ENCODE results near the gene SGPL1.
A peak's percentile ranks its signal among the peaks of the same experiment; 100 is the strongest.

The SGPL1 gene

DNA sequence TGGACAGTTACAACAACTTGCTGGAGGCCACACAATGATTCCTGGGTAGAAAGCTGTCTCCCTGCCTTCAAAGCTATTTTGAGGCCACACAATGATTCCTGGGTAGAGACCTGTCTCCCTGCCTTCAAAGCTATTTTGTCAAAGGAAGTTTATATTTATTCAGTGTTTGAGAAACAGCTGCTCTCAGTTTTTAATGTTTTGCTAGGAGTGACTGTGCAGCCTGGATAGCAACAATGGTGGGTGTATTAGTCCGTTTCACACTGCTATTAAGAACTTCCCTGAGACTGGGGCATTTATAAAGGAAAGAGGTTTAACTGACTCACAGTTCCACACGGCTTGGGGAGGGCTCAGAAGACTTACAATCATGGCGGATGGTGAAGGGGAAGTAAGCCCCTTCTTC, 3.9 kb upstream of the SGPL1 start:
- no peak for DNase-seq

DNA sequence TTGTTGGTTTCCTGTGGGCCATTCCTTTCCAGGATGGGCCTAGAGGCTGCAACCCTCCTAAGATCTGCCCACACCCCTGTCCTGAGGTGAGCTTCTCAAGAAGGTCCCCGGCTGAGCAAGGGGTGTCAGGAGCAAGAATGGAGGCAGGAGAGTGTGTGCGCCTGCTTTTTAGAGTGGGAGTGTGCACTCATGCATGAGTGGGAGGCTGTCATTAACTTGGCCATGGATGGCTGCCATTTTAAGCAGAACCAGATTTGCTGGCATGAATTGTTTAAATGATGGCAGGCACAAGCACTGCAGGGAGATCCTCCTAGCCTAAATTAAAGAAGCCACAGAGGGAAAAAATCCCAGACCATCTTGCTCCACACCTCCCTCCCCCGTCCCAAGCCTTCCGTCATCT, 2.9 kb upstream of the SGPL1 start:
- DNase-seq: no peak

DNA sequence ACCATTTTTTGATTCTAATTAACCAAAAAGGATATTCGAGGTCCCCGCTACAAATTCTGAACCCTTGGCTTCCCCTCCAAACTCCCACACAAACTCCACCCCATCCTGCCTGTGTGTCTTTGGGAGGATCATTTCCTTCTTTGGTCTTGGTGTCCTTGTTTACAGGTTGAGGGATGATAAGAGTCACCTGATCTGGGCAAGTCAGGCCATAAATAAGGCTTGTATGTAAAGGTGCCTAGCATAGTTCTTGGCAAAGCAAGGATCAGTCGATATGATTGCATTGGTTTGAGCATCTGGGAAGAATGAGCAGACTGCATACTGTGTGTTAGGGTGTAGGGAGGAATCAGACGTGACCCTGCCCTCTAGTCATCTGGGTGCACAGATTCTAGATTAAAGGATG, 1.6 kb upstream of the SGPL1 start:
- DNase-seq: no peak

DNA sequence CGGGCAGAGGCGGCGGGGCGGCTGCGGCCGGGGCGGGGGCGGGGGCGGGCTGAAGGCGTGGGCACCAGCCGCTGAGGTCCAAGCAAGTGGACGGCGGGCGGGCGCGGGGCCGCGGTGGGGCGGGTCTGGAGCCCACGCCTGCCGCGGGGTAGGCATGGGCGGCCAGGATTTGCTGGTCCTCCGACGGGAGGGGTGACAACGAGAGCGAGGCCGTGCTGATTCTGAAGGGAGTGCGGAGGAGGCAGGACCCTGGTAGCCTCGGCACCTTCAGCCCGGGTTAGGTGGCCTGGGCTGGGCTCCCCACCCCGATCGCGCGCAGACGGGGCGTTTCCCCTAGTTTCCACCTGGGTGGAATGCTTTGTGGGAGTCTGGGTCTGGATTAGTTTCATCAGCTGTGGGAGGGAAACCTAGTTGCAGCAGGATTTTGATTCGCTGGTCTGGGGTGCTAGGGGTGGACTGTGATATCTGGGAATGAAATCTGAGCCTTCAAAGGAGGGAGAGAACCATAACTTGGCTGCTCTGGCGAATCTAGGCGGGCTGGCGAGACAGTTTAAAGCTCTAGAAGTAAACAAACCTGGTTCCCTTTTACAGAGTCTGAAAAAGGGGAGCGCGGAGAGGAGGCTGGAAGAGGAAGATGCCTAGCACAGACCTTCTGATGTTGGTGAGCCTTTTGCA, 609 bp downstream of the SGPL1 start:
- DNase-seq: no peak

DNA sequence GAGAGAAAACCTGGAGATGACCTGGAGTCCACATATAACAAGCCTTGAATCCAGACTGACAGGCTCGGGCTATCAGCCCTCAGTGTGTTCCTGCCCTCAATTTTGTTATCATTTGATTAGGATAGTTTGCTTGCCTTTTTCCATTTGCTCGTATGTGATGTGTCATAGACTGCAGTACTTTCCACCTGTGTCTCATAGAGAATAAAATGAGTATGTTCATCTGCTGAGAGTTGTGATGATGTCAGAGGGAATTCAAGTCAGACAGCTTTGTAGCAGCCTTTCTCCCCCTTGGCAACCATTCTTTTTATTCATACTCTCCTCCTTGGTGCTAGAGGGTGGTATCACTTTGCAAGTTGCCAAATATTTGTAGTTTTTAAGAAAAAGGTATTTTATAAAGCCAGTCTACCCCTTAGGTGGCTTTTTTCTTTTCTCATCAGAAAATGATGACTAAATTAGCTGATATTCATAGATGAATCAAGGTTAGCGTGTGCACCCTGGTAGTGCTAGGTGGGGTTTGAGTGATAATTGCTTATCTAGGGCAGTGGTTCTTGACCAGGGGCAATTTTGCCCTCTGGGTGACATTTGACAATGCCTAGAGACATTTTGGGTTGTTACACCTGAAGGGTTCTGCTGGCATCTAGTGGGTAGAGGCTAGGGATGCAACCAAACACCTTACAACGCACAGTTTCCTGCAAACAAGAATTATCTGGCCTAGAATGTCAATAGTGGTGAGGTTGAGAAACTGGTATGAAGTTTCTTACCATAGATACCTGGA, 5.4 kb downstream of the SGPL1 start:
- DNase-seq: no peak

DNA sequence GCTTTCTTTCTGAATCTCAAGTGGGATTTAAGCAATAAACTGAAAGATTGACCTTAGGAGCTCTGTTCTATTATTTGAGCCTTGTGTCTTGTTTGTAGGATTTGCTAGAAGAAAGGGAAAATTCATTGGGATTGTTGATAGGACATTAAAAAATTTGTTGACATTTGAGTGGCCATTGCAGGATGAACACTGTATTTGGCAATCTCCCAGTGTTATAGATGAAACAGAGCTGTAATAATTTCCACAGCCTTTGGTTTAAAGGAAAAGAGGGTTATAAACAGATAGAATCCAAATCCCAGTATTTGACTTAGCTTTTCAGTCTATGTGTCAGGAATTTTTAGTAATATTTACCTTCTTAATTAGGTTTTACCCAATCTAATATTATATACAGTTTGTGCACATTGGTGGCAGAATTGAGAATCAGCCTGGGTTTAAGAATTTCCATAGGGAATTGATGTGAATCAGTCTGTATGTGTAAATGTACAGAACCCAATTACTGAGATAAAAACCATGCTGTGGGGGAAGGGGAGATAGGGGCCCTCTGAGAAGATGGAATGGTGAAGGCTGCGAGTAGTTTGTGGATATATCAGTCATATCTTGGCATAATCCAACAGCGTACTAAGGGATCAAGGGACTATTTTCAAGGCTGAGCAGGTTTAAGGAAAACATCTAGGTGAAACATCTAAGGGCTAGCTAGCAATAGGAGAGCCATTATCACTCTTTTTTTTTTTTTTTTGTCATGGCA, 6.5 kb downstream of the SGPL1 start:
- no peak for DNase-seq

DNA sequence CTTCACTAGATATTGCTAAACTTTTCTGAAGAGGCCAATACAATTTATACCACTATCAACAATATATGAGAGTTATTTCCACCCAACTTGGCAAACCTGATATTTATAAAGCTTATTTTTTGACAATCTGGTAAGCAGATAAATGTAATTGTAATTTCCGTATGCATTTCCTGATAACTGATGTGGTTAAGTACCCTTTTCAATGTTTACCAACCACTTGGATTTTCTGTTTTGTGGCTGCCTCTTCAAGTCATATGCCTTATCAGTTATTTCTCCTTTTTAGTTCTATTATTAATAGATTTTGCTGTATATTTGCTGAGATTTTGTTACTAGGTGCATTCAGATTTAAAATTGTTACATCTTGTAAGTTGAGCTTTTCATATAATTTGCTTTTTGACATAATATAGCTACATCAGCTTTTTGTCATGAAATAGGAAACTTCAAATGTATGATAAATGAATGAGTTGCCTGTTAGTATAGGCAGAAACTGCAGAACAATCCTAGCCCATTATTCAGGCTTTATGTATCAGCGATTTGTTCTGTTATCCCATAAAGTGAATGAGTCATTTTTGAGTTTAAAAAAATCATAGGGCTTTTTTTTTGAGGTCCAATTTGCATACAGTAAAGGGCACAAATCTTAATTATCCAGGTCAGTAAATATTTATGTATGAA, 11.5 kb downstream of the SGPL1 start:
- no peak for DNase-seq

DNA sequence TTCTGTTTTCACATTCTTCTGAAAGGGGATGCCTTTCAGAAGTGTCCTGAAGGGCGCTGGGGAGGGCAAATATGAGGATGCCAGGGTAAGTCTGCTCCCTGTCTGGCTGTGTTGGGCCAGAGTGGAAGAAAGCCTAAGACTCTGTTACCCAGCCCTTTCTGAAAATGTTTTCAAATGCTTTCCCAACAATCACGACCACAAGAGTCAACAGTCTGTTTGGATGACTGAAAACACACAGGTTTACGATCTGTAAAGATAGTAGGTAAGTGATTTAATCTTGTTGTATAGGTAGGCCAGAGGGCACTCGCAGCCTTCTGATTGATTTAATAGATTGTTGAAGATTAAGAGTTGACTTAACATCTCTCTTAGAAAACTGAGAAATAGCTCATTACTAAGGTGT, 13.2 kb downstream of the SGPL1 start:
- no peak for DNase-seq

DNA sequence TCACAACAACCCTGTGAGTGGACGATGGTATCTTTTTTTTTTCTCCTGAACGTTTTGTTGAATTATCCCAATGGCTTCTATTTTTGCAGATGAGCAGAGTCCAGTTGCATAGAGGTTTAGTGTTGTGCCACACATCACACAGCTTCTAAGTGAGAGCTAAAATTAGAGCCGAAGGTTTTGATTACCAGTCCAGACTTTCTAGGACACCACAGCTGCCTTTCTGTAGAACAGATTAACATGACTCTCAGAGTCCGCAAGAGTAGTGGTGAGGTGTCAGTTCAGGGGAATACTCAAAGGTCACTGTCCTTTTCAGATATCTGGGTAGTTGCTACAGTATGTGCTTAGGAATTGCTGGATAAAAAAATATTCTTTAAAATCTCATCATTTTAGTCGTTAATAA, 13.8 kb downstream of the SGPL1 start:
- DNase-seq: no peak

DNA sequence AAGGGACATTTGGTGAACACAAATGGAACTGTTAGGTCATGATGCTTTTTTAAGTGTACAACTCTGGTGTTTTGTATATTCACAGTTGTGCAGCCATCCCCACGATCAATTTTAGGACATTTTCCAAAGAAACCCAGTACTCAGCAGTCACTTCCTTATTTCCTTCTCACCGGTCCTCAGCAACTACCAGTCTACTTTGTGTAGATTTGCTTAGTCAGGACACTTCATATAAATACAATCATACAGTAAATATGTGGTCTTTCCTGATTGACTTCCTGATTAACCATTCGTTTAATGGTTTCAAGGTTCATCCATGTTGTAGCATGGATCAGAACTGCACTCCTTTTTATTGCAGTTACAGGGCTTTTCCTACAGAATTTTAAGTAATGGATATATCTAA, 14.4 kb downstream of the SGPL1 start:
- DNase-seq: no peak

DNA sequence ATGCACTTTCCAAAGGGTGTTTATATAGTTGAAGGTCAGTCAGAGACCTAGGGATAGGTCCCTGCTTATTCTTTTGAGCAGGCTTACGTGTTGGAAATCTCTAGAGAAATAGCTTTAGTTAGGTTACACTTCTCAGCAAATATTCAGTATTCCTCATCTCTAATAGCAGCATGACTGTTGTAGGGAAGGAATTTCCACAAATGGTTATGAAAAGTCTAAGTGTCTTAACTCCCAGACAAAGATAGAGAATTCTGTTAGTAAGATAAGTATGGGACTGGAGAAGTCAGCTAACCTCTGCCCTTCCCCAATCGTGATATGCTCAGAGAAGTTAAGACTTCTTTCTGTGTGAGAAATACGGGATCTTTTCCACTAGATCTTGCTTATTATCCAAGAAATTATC, 16.5 kb downstream of the SGPL1 start:
- no peak for DNase-seq

DNA sequence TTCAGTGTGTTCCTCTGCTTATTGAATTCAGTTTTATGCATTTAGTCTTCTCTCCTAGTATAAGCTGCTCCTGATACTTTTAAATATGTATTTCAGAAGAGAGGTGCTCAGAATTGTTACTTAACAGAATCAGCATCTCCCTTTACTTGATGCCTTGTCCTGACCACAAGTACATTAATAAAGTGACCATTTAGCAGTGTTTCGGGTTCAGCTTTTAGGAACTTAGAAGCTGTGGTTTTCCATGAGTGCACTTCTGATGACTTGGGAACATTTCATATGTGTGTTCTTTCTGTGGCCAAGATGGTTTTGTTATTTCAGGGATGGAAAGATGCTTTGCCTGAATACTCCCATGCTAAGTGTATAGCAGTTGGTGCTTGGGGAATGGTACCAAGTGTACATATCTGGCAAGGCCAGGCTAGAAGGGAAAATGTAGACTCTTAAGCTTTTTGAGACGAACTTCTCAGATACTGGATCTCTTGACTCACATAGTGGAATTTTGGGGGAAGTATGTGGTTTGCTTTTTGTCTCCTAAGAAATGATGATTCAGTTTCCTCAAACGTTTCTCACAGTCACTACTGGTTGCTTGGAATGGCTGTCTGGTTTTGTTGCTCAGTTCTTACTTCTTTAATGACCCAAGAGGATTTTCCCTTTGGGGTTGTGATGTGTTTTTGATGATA, 17.2 kb downstream of the SGPL1 start:
- DNase-seq: peak; percentile 26

DNA sequence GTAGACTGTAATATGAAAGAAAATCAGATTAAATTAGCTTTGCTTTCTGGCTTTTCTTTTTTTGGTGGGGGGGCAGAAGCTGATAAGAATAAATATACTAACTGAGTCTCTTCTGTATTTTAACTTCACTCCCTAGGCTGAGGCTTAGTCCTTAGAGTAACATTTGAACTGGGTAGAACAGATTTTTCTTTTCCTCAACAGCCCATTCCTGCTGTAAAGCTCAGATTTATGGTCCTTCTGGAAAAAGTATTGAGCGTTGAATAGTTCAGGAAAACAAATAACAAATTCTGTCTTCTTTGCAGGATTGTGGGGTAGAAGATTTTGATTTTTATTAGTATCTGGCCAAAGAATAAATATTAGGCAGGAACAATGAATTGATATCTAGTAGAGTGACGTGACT, 17.9 kb downstream of the SGPL1 start:
- no peak for DNase-seq

DNA sequence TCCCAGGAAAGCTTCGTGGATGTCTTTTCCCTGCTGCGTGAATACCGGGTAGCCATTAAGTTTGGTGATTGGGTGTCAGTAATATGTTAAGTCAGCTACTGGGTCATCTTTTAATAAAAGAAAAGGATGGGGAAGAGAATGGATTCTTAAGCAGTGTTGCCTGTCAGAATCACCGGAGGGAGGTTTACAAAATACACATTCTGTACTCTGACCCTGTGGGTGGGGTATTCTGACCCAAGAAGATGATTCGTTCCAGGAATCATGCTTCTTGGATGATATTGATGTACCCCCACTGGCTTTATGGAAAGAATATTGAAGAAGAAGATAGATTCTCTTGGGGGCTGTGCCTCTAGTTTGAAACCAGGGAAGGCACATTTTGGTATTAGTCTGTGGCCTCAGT, 18.3 kb downstream of the SGPL1 start:
- DNase-seq: no peak

DNA sequence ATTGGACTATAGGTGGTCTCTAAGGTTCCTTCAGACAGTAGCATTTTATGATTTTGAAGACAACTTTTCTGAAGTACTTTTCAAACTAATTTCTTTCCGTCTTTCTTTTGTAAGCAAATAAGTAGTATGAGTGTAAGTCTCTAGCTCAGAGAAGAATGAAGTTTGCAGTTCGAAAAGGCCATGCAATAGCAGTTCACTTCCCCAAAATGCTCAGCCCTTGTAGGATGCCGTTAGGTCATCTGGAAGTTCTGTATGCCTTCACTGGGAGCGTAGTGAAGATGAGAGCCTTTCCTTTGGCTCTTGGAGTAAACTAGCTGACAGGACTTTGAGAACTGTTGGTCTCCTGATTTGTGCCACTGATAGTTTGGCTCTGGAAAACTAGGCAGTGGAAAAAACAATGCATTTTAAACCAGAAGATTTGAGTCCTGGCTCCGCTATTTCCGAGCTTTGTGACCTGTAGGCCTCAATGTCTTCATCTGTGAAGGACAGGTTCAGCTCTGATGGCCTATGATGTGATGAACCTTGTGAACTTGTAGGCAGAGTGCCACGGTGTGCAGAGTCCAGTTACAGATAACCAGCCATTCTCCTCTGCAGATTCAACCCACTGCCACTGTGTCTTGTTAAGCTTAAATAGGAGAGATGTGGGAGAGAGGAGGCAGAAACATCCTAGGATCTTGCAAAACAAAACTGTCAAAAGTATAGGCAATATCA, 18.8 kb downstream of the SGPL1 start:
- no peak for DNase-seq

DNA sequence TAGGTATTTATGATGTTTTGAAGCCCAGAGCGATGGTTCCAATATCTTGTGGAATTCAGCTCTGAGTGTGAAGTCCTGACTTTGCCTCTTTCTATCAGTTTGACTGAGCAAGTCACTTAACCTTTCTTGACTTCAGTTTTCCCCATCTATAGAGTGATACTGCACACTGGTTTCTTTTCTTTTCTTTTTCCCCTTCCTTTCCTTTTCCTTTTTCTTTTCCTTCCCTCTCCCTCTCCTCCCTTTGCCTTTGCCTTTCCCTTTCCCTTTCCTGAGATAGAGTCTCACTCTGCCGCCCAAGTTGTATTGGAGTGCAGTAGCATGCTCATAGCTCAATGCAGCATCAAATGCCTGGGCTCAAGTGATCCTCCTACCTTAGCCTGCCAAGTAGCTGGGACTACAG, 20.6 kb downstream of the SGPL1 start:
- no peak for DNase-seq

DNA sequence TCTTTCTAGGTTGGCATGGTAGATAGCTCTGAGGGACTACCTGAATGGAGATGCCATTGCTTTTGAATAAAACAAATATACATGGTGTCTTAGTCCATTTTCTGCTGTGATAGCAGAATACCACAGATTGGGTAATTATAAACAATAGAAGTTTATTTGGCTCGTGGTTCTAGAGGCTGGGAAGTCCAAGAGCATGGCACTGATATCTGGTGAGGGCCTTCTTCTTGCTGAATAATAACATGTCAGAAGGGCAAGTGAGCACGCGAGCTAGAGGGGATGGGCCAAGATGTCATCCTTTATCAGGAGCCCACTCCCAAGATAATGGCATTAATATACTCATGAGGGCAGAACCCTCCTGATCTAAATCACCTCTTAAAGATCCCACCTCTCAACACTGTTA, 21.9 kb downstream of the SGPL1 start:
- DNase-seq: no peak

DNA sequence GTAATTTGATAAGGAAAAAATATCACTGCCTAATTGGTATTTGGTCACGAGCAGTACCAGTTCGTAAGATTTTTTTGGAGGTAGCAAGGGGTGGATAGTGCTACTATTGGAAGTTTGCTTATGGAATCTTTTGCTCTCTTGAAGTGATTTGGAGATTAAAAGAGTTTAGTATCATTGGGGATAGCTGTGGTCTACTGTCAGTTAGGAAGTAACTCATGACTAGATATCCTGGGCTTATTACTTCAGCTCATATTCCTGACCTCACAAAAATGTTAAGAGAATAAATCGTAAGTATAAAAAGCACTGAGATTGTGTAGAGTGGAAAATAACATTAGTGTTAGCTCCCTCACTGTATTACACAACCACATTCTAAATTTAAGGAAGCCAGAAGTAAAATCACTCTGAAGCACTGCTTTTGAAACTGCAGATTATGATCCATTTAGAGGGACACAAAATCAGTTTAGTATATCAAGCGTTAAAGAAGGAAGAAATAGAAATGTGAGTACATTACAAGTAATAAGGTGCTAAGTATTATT, 22.6 kb downstream of the SGPL1 start:
- no peak for DNase-seq

DNA sequence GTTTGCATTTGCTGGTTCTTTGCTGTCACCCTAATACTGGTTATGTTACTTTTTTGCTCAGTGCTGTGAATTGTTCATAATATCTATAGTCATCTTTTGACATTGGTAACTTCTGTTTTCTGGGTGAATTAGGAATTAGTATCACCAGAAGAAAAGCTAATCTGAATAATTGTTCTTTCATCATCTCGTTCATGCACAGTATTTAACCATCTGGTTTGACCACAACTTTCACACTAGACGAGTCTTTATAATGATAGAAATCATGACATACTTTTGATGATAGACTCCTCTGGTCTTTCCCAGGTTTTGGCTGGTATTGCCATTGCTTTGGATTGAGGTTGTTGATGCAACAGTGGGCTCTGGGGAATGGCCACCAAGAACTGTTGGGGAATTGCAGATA, 25.1 kb downstream of the SGPL1 start:
- no peak for DNase-seq

DNA sequence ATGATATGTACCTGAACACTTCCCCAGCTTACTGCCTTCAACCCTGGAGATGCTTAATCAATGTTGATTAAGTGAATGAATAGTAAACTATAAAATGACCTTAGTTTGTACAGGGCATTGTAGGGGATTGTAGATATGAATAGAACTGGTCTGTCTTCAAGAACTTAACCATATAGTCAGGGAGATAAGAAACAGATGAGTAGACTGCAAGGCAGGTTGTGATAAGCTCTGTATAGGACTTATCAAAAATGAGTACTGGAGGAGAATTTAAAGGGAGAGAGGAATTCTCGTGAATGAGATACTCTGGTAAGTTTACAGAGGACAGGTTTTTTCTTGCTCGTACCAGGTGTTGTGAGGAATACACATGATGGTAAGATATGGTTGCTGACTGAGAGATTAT, 27.6 kb downstream of the SGPL1 start:
- DNase-seq: no peak

DNA sequence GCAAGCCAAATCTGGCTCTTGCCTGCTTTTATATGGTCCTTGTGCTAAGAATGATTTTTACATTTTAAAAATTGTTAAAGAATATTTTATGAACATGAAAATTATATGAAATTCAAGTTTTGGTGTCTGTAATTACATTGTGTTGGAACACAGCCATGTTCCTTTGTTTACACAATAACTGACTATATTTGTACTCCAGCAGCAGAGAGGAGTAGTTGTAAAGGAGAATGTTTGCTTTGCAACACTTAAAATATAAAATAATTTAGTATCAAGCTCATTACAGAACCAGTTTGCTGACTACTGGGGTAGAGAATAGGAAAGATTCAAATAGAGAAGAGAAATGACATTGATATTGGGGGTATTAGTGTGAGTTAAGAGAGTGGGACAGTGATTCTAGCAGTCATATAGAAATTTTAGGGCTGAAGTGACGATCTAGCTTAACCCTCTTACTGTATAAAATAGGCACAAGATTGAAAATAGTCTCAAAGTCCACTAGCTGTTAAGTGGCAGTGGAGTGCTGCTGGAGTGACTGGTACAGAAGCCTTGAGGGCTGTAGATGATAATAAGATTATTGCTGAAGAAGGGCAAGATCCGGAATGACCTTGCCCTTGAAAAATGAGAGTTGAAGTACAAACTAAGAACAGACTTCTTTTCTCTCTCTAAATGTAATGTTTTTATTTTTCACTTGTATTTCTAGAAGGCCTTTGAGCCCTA, 28.2 kb downstream of the SGPL1 start:
- no peak for DNase-seq

Data from GDM1 (cell line).